GM18507 (cell line): ENCODE data around the gene KIAA1217.

Experiments used
- DNase-seq: peaks from one replicate; pipeline ENCODE4 v3.0.0; 2011; ENCODE audit warnings: low read depth; ENCODE audit not compliant: insufficient read length; ENCODE audit errors: extremely low spot score
- FAIRE-seq: peaks from 2 replicates; lab custom pipeline; 2011; peaks lifted over from hg19 to GRCh38; lab: Jason Lieb, UNC

Gene KIAA1217

DNA sequence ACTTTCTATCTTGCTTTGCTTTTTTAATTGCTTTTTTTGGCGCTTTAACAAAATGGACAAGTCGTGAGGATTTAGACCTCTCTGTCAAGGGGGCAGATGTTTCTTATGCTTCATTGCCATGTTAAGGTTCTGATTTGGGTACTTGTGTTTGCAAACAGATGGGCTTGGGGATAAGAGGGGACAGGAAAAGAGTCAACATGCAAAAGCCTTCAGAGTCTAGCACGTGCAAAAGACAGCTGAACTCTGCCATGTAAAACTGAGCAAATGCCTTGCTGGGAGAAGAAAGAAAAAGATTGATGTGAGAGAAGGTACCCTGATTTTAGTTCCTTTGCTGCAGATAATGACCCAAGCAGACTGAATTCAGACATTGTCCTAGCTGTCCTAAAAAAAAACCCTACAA, 173.1 kb downstream of the KIAA1217 start:
- FAIRE-seq (no peak), DNase-seq (no peak)

DNA sequence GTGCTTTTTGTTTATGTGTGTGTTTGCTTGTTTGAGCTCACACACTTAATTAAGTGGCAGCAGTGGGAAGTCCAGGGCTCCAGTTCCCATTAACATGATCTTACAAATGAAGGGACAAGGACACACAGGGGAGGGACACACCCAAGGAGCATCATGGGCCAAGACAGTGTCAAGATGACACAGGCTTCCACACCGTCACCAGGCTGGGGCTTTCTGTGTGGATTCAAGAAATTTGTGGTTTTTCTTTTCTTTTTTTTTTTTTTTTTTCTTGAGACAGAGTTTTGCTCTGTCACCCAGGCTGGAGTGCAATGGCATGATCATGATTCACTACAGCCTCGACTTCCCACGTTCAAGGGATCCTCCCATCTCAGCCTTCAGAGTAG, 173.6 kb downstream of the KIAA1217 start:
- FAIRE-seq: peak; percentile 65
- no peak for DNase-seq

DNA sequence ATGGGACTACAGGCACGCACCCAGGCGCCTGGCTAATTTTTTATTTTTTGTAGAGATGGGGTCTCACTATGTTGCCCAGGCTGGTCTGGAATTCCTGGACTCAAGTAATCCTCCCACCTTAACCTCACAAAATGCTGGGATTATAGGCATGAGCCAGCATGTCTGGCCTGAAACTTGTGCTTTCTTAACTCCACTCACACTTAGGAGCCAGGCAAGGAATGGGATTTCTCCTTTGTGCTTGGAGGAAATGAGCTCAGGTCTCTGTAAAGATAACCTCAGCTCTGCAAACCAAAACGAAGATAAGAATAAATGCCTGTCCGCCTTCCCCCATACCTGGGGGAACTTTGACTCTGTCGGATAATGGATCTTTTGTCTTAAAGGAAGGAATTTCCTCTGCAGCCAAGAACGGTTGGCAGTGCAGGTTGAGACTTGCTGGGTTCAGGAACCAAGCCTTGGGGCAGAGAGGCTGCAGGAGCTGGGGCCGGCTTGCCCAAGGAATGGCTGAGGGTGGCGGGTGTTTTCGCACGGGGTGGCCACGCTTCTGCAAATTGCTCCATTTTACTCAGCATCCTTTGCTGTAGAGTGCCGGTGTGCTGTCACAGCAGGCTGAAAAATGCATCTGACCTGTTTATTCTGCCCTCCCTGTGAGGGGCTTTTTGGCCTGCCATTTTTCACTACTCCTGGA, 174.2 kb downstream of the KIAA1217 start:
- FAIRE-seq: no peak
- DNase-seq: no peak

DNA sequence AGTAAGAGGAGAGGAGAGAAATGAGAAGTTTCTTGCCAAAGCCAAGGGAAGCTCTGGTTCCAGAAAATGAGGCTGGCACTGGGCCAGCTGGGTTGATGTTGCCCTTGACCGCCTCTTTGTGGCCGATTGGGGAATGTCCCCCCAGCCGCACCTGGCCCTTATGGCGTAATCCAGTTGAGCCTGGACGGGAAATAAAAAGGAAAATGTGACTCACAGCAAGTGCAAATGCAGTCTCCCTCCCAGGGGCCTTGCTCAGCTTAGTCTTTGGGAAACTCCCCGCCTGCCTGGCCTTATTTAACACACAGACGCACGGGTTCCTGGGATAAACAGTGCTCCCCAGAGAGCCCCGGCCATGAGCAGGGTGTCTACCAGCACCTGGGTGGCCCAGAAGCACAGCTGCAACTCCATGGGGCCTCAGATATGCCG, 174.8 kb downstream of the KIAA1217 start:
- peak; percentile 92 for FAIRE-seq
- DNase-seq: peak; percentile 59

GRCh38 chr10:24384954-24385353, 176.0 kb downstream of the KIAA1217 start:
- DNase-seq (no peak), FAIRE-seq (no peak)

DNA sequence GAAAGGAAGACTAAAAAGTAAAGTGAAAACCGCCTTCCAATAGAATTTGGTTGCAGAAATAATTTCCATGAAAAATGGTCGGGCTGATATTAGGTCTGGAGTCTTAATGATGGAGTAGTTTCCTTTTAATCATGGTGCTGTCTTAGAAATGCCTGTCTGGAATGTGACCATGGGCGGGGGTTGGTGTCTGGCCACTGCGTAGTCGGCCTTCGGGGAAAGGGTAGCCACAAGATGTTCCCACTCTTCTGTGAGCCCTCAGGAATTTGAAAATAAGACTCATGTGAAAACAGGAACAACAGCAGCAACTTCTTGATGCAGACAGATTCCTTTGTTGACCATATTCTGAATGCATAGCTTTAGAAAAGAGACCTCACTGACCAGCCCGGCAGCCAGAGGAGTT, 176.8 kb downstream of the KIAA1217 start:
- FAIRE-seq (no peak), DNase-seq (no peak)

- DNase-seq (no peak), FAIRE-seq (no peak)
These were observed 181.3 kb downstream of the KIAA1217 start for GRCh38 chr10:24390146-24390700.

- DNase-seq (no peak), FAIRE-seq (no peak)
These were observed 181.8 kb downstream of the KIAA1217 start for GRCh38 chr10:24390746-24391145.

- DNase-seq (no peak), FAIRE-seq (no peak)
These were observed 184.3 kb downstream of the KIAA1217 start for GRCh38 chr10:24393201-24393600.

GRCh38 chr10:24394461-24395190, 185.7 kb downstream of the KIAA1217 start:
- no peak for DNase-seq
- FAIRE-seq: no peak

- FAIRE-seq (no peak), DNase-seq (no peak)
These were observed 187.5 kb downstream of the KIAA1217 start for GRCh38 chr10:24396396-24396795.

GRCh38 chr10:24397662-24398061, 188.7 kb downstream of the KIAA1217 start:
- FAIRE-seq: no peak
- DNase-seq: no peak

DNA sequence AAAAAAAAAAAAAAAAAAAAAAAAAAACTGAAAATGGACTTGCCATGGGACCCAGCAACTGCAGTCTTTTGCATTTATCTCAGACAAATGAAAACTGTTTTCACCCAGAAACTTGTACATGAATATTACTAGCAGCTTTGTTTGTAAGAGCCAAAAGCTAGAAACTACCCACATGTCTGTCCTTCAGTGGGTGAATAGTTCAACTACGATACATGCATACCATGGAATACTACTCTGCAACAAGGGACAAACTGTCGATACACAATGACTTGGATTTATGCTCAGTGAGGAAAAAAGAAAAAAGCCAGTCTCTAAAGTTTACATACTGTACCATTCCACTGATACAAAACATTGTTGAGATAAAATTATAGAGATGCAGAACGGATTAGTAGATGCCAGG, 195.6 kb downstream of the KIAA1217 start:
- DNase-seq: no peak
- FAIRE-seq: no peak

DNA sequence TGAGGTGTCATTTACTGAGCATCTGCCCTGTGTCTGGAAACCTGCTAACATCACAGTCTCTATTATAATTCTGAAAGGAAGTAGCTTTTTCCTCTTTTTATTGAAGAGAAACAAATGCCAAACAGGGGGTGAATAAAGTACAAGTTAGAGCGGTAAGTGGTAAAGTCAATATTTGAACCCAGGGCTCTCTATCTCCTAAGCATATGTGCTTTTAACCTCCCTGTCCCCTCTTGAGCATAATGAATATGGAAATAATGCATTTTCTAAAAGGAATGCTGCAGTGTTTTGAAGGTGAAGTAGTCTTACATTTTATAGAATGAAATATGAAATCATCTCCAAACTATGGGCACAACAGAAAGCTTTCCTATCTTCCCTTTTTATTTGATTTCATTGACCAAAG, 196.7 kb downstream of the KIAA1217 start:
- FAIRE-seq: no peak
- DNase-seq: no peak

DNA sequence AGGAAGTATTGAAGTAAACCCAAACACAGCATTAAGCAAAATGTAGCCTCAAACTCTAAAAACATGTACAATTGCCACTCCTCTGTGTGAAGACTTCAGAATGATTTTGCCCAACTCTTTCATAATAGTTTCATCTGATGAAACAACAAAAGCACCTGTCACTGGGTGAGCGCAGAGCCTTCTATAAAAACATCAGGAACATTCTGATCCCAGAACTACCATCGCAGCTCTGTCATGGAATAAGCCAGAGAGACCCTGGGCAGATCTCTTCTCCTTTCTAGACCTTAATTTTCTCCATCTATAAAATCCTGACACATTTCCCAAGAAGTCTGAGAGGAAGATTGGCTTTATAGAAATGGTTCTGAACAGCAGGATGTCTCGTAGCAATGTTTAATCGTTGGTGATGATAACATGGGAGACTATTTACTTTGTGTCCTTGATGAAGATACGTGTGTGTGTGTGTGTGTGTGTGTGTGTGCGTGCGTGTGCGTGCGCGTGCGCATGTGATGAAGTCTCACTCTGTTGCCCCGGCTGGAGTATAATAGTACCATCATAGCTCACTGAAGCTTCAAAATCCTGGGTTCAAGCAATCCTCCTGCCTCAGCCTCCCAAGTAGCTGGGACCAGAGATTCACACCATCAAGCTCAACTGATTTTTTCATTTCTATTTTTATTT, 198.0 kb downstream of the KIAA1217 start:
- no peak for DNase-seq
- FAIRE-seq: no peak

- DNase-seq: no peak
These were observed 199.0 kb downstream of the KIAA1217 start for GRCh38 chr10:24407928-24408327.

DNA sequence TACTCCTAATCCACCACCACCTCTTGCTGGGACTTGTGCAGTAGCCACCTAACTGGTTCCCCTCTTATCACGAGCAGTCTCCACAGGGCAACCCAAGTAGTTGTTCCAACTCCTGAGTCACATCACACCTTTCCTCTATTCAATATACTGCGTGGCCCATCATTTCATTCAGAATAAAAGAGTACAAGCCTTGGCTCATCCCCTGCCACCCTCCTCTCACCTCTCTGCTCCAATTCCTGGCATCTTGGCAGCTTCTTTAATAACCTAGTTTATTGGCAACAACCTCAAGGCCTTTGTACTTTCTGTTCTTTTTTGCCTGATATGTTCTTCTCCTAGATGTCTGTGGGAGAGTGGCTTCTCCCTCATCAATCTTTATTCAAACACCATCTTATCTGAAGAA, 199.4 kb downstream of the KIAA1217 start:
- FAIRE-seq: no peak
- DNase-seq: no peak

More at GRCh38 chr10:24407928-24408327, 199.0 kb downstream of the KIAA1217 start:
- FAIRE-seq: no peak

DNA sequence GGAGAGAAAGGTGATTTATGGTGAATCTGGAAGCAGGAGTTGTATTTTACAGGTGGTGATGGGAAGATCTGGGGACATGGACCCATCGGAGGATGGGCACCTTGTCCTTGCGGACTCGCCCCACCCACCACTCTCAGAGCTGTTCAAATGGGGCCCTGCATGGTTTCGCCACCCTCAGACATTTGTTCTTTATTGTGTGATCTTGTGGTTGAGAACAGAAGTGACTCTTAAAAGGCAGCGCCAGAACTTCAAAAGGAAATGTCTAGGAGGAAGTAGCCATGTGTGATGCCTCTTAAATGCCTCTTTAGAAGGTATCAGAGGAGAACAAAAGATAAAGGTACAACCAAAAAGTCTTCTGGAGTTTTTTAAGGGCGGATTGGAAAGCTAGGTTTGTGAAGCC, 205.7 kb downstream of the KIAA1217 start:
- FAIRE-seq: no peak

GRCh38 chr10:24415455-24416125, 206.7 kb downstream of the KIAA1217 start:
- FAIRE-seq (no peak), DNase-seq (no peak)

More for the DNA sequence above, 205.7 kb downstream of the KIAA1217 start:
- no peak for DNase-seq

- DNase-seq: no peak
- FAIRE-seq: no peak
These were observed 207.3 kb downstream of the KIAA1217 start for GRCh38 chr10:24416248-24416647.
